GM21515 (cell line): Measurements from ENCODE around the gene EIF4E.
"Not testable (repeated sequence)": the region's sequence is repeated elsewhere in the genome, so short reads cannot be mapped to it uniquely, and the experiment has no call there.

Experiments
- ATAC-seq: cut with Tn5 transposase; IDR thresholded peaks from one replicate; pipeline ENCODE4 v1.9.1; 2021; ENCODE audit not compliant: unreplicated experiment

Gene EIF4E

DNA sequence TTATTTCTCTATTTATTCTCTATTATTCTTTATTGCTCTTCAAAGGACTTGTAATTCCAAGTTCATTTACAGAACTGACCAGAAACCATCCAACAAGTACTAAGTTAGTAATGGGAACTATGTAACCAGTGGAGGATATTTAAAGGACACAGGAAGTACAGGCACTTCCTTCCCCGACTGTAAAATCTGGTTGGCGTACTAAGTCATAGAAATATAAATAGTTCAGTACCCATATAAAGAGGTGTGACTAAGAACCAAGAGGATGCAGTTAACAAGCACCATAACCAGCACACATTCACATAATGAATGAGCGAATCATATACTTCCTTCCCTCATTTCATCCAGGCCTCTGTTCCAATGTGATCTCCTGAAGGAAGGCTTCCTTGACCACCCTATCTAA, 3.6 kb upstream of the EIF4E start:
- ATAC-seq, result no peak

DNA sequence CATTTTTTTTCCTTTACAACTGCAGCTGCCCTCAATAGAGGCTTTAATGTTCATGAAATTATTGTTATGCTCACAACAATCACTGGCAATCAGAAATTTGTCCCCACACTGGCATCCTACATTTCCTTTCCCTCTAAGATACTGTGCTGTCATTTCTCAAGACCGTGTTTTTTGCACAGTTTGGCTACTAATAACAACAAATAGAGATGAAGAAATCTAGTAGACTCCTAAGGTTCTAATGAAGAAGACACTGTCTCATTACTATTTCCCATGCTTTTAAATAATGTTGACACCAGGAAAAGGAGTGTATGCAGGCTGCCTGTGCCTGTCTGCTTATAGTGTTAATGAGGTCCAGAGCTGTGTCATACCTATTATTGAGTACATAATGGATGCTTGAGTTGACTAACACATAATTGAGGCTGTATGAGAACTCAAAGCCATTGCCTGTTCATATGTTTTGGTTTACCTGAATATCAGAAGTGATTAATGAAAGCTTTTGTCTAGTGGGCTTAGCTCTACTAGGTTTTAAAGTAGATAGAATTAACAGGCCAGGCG, 1.5 kb upstream of the EIF4E start:
- ATAC-seq, result no peak

DNA sequence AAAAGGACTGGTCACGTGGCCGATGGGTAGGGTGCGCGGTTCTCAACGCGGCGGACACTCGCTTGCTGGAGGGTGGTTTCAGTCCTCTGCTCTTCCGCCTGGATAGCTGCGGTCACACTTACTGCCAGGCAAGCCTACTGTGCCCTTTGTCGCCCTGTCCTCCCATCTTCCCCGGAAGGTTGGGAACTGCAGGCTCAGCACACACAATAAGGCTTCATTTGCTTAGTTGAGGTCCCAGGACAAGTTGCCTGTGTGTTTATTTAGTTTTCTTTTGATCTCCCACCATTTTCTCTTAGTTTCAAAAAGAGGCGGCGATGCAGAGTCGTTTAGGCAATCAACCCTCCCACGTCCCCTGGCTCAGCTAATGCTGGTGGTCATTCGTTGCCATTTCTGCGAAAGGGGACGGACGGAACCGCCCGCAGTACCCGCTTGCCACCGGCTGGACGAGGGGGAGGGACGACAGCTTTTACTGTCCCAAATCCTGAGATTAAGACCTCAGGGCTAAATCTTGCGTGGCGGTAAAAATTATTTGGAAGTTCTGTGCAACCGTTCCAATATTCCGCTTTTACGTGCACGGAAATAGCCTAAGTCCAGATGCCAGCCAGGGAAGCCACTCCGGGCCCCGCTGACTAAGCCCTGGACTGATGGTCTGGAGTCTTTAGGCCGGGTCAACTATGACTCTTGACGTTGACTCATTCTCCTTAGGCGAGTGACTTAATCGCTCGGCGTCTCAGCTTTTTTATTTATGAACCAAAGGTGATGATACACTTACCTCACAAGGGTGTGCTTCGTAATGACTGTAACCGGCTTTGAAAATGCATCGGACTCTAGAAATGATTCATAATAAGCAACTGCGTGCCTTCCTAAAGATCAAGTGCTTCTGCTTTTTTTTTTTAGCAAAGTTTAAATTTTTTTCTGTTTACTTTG, 671 bp upstream of the EIF4E start:
- ATAC-seq, result peak; percentile 37

DNA sequence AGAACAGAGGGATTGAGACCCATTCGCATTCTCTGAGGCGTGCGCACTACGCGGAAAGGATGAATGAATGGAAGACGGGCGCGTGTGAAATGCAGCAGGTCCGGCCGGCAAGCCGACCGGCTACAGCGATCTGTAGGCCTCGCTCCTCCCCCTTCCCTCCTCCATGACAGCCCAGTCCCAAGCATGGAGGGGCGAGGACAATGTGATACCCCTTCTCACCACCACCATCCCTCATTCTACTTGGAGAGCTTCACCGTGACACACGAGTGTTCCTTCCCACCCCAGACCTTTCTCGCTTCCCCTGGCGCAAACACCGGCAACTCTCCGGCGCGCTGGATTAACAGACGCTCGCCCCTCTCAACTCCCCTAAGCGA, 815 bp downstream of the EIF4E start:
- peak; percentile 39 for ATAC-seq

DNA sequence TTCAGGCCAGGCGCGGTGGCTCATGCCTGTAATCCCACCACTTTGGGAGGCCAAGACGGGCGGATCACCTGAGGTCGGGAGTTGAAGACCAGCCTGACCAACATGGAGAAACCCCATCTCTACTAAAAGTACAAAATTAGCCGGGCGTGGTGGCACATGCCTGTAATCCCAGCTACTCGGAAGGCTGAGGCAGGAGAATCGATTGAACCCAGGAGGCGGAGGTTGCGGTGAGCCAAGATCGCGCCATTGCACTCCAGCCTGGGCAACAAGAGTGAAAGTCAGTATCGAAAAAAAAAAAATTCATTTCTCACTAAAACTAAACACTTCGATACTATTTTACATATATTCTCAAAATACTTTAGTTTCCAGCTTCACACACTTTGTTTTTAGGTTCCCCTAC, 2.7 kb downstream of the EIF4E start:
- ATAC-seq, result not testable (repeated sequence)

DNA sequence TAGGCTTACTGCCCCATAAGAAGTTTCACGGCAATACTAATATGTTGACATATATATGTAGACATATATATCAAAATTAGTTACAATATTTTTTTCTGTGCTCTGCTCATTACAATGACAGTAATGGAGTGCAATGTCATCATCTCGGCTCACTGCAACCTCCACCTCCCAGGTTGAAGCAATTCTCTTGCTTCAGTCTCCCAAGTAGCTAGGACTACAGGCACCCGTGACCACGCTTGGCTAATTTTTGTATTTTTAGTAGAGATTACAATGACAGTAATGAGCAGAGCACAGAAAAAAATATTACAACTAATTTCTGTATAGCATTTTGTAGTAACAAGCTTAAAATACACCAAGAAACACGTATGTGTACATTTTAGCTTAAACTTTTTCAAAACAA, 7.6 kb downstream of the EIF4E start:
- ATAC-seq, result no peak

DNA sequence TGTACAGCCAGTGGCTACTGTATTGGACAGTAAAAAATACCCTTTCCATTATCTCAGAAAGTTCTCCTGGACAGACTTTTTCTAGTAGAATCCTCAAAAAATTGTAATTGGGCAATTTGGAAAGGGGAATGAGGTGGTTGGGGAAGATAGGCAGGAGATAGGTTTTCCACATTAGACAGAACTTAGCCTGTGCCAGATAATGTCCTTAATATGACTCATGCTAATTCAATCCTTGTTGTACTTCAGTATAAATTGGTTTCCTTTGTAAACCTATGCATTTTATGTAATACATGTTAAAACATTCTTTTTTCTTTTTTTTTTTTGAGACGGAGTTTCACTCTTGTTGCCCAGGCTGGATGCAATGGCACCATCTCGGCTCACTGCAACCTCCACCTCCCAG, 8.9 kb downstream of the EIF4E start:
- no peak for ATAC-seq

DNA sequence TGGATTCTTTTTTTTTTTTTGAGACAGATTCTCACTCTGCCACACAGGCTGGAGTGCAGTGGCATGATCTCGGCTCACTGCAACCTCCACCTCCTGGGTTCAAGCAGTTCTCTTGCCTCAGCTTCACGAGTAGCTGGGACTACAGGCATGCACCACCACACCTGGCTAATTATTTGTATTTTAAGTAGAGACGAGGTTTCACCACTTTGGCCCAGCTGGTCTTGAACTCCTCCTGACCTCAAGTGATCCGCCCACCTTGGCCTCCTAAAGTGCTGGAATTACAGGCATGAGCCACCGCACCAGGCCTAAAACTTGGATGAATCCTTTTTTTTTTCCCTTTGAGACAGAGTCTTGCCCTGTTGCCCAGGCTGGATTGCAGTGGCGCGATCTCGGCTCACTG, 18.2 kb downstream of the EIF4E start:
- not testable (repeated sequence) for ATAC-seq

DNA sequence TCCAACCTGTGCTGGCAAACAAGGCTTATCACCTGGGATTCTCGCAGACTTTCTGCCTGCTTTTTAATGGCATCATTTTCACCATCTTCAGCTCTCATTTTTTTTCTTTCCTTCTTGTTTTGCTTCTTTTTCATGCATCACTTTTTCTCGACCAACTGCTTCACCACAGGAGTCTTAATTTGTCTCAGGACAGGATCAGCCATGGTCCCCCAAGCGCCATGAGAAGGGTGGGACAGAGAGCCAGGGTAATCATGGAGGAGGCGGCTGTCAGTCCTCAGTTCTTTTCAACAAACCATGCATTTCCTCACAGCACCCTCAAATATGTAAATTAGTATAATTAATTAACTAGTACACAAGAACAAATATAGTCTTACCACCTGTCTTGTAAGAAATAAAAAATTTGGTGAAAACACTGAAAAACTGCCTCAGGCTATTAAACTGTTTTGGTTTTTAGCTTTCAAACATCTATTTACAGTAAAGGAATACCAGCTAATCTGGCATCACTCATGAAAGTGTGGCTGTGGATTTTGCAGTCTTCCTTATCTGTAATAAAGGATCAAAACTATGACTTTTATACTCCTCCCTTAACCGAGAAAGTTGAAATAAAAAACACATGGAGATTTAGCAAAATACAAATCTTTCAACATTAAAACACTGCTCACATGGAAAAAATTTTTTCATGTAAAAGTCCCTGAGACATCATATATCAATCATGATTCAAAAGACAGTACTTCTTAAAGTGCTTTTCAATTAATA, 19.1 kb downstream of the EIF4E start:
- no peak for ATAC-seq

DNA sequence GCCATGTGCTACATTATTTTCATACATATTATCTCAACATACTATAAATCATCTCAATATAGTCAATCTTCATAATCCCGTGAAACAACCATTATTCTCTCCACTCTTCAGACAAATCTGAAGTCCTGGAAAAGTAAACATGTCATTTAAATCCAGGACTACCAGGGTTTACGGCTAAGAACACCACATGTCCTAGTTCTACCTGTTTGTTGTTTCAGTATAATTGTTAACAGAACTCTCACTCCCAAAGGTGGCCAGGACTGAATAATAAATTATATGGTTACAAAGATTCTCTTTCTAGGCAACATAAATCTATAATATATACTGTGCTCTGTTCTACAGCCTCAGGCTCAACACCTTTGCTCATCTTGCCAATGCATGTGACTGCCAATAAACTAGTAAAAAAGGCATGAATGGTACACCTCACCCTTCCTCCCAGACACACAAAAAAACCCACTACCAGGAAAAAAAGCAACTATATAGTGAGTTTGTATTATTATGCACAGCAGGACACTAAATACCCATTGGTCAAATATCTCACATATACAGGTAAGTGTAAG, 20.1 kb downstream of the EIF4E start:
- ATAC-seq, result no peak

DNA sequence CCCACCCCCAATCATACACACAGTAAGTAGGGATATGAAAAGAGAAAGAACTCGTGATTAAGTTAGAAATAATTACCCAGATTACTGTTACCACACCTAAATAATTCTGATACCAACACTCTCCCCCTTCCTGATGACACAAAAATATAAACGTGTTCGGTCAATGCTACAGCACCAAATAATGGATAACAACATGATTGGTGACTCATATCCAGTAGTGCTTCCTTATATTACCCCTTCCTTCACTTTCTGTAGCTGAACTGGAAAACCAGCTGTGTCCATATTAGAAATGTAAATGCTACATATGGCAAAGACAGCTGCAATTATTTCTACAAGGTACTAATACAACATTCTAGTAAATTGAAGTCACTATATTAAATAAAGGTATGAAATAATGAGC, 20.8 kb downstream of the EIF4E start:
- ATAC-seq, result no peak

DNA sequence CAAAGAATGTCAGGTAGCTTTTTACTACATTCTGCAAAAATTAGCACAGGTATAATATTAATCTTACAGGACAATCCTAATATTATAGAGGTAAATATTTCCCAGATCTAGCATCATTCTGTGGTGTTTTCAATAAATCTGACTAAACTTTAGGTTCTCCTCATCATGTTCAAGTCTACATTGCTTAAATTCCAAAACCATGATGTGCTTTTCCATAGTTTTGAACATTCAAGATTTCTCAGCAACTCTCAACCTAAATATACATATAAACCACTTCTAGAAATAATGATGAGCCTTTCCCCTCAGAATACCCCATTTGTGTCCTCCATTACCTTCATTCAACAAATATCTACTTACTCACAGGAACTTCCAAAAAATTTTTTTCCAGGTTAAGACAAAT, 23.1 kb downstream of the EIF4E start:
- no peak for ATAC-seq

DNA sequence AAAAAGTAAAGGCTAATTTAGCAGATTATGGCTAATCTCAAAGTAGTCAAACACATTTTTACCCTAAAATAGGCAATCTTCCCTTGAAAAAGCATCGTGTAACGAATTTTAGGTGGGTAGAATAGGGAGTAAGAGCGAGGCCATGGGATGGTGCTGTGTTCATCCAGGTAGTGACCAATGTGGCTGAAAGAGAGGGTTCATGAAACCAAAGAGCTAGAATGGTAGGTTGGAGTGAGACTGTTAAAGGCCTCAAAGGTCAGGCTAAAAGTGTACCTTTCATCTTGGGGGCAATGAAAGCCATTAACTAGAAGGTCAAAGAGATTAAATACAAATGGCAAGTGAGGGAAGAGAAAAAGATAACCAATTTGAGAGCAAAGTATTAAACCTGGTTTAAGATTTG, 23.6 kb downstream of the EIF4E start:
- no peak for ATAC-seq

DNA sequence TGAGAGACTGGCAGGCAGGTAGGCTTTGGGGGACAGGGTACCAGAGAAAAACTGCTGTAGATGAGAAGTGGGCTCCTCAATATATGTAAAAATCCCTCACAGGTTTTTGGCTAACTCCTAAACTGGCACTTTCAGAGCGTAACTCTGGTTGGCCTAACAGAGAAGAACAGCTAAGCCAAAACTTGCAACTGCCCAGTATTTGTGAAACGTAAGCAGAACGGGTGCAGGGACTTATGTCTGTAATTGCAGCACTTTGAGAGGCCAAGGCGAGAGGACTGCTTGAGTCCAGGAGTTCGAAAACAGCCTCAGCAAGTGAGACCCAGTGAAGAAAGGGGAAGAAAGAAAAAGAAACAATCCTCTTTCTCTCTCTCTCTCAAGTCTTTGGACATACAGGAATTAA, 25.0 kb downstream of the EIF4E start:
- ATAC-seq, result no peak

DNA sequence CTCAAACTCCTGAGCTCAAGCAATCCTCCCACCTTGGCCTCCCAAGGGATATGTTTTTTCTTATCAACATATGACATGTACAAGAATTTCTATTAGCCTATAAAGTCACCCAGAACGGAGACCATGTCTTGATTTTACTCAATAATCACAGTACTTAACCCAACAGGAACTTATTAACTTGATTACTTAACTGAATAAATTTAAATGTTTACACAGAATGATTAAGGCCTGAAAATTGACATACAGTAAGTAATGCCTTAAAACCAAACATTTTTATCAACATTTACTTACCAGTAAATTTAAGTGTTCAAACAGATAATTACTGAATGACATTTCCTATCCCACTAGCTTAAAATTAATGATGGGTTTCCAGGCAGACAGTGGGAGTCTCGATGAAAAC, 25.4 kb downstream of the EIF4E start:
- no peak for ATAC-seq

DNA sequence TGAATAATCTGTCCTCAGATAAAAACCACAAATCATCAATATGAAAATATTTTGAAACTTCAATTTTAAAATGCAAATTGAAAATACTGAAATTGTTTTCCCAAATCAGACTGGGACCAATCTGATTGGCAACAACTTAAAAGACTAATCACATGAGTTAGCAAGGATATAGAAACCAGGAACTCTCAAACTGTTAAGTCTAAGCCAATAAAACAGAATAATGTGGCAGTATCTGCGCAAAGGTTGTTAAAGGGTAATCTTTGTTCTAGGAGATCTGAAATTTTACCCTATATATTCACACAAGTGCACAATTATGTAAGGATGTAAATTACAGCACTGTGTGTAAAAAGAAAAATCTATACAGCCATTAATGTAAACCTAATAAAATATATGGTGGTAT, 29.7 kb downstream of the EIF4E start:
- no peak for ATAC-seq

DNA sequence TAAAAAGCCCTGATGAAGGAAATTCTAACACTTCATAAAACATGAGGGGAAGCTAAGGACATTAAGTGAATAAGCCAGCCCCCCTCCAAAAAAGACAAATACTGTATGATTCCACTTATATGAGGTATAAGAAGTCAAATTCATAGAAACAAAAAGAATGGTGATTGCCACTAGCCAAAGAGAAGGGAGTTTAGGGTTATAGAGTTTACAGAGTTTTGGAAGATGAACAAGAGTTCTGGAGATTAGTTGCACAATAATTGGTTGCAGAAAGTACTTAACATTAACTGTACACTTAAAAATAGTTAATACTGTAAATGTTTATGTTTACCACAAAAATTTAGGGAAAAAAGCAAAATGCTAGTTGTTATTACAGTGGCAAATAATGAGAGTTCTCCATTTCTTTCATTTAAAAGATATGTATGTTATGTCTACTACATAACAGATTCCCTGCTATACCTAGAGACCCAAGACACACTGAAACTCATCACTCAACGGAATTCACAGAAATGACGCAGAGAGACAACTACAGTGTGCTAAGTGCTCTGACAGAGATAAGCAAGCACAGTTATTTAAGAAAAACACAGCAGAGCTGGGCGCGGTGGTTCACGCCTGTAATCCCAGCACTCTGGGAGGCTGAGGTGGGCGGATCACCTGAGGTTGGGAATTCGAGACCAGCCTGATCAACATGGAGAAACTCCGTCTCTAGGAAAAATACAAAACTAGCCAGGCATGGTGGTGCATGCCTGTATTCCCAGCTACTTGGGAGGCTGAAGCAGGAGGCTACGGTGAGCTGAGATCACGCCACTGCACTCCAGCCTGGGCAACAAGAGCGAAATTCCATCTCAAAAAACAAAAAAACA, 37.2 kb downstream of the EIF4E start:
- ATAC-seq, result no peak

DNA sequence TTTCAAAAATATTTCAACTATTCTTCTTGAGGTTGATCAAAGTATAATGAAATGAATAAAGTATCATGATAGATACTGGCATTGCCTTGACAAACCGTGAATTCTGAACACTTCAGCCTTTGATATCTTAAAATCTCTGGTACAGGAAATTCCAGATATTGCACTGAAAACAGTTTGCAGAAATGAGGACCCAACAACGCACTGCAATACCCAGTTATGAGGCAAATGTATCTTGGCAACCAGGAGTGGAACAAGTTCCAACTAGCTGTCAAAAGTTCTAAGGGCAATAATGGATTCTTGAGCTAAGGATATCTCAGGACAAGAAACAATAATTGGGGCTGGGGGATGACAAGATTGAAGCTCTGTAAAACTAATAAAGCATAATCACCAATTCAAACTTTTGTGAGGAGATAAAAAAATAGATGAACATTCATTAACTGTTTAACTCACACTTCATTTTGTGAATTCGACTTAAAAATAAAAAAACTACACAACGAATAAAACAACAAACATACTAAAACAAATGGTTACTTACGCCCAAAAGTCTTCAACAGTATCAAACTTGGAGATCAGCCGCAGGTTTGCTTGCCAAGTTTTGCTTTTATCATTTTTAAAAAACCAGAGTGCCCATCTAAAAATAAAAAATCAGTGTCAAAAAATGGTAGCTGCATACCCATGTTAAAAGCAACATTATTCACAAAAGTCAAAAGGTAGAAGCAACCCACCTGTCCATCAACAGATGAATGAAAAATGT, 38.1 kb downstream of the EIF4E start:
- ATAC-seq, result no peak

DNA sequence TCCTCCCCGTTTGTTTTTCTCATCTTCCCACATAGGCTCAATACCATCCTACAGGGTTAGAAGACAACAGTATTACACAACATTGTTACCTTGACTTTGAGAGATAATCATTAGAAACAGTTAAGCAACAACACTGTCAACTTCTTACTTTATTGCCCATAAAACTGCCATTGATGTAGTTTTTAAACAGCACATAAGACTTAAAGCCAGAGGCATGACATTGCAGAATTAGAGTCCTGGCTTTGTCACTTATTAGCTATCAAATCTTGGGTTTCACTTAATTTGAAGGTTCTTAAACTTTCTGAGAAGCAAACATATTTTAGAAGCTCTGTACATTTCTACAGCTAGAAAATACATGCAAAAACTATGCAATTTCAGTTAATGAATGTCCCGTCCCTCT, 41.8 kb downstream of the EIF4E start:
- ATAC-seq, result no peak

DNA sequence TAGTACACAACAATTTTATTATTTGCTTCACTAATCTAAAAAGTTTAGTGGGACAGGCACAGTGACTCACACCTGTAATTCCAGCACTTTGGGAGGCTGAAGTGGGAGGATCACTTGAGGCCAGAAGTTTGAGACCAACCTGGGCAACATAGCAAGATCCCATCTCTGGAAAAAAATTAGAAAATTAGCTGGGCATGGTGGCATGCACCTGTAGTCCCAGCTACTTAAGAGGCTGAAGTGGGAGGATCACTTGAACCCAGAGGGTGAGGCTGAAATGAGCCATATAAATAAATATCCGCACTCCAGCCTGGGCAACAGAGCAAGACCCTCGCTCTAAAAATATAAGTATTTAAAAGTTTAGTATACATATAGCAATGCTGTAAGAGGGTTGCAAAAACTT, 42.6 kb downstream of the EIF4E start:
- not testable (repeated sequence) for ATAC-seq
